A549 (cell line): ENCODE results near the gene RUFY1. TPM values are rescaled to one million over a fixed set of nuclear protein-coding genes. Genes with fewer than 3 reads are reported as not detected.
A peak's percentile ranks its signal among the peaks of the same experiment; 100 is the strongest.

Source experiments
- ATAC-seq, 2 experiments: fragments of 200-7000 bp in 1 of 2; fragments of >200 bp in 1 of 2; cut with Nextera tagmentation in 1 of 2; cut with Tn5 transposase in 1 of 2; 3 replicates each; pipeline versions ENCODE4 v1.8.0 to v1.9.1; 2018 to 2020; ENCODE audit warnings: mild to moderate bottlenecking in 1 of 2, moderate library complexity in 1 of 2
- CTCF ChIA-PET: fragments of 300-600 bp; sonication (Branson Sonifier 250); formaldehyde crosslinking; extraction: SDS; loops from one replicate; lab custom pipeline; 2021; ENCODE audit warnings: antibody characterized with exemption, inconsistent platforms; lab: Yijun Ruan, JAX
- POLR2A ChIA-PET: fragments of 350-600 bp; formaldehyde crosslinking; extraction: SDS; loops from one replicate; lab custom pipeline; 2021; ENCODE audit warnings: antibody characterized with exemption, inconsistent platforms; lab: Yijun Ruan, JAX
- DNase-seq, 2 experiments: peaks; one replicate each; pipeline versions ENCODE4 v3.0.0 to v3.0.0-alpha.2; 2011 to 2016; ENCODE audit warnings: low read depth in 1 of 2, low spot score in 1 of 2
- FAIRE-seq: peaks from 2 replicates; lab custom pipeline; 2011; peaks lifted over from hg19 to GRCh38; lab: Jason Lieb, UNC
- H3K27ac ChIP-seq, 2 experiments: fragments of >200 bp; sonication (Bioruptor Twin); formaldehyde crosslinking; 3 replicates each; pipeline ENCODE4 v1.5.1; 2016 to 2017
- H3K4me1 ChIP-seq: fragments of >200 bp; sonication (Bioruptor Twin); formaldehyde crosslinking; 3 replicates; pipeline ENCODE4 v1.6.1; 2016
- H3K4me2 ChIP-seq: fragments of >200 bp; sonication (Bioruptor Twin); formaldehyde crosslinking; 3 replicates; pipeline ENCODE4 v1.6.1; 2016
- H3K4me3 ChIP-seq: fragments of >200 bp; sonication (Bioruptor Twin); formaldehyde crosslinking; 3 replicates; pipeline ENCODE4 v1.5.1; 2016
- H3K9me3 ChIP-seq: fragments of >200 bp; sonication (Bioruptor Twin); formaldehyde crosslinking; 3 replicates; pipeline ENCODE4 v1.6.1; 2016
- BCL3 ChIP-seq: fragments of >200 bp; sonication (Bioruptor Twin); formaldehyde crosslinking; IDR thresholded peaks from 3 replicates; pipeline ENCODE4 v1.6.1; 2016
- CHD2 ChIP-seq: fragments of 150-350 bp; IDR thresholded peaks from 2 replicates; pipeline ENCODE4 v1.6.1; 2014; ENCODE audit warnings: low read length; ENCODE audit not compliant: partially characterized antibody
- EHMT2 ChIP-seq: fragments of 200-600 bp; sonication (generic); IDR thresholded peaks from 2 replicates; pipeline ENCODE4 v1.6.1; 2016; ENCODE audit warnings: antibody characterized with exemption, low read depth, mild to moderate bottlenecking, moderate library complexity
- ESRRA ChIP-seq: fragments of 150-350 bp; IDR thresholded peaks from 2 replicates; pipeline ENCODE4 v1.6.1; 2014; ENCODE audit warnings: mild to moderate bottlenecking, low read length, borderline replicate concordance
- GATA3 ChIP-seq: IDR thresholded peaks from 2 replicates; pipeline ENCODE4 v1.6.1; 2012; ENCODE audit warnings: borderline replicate concordance
- HDAC2 ChIP-seq: fragments of 200-600 bp; sonication (generic); IDR thresholded peaks from 2 replicates; pipeline ENCODE4 v1.6.1; 2016
- HEYL ChIP-seq: fragments of 250-450 bp; sonication (Bioruptor Pico); IDR thresholded peaks from 2 replicates; pipeline ENCODE4 v1.8.0; 2021; ENCODE audit warnings: mild to moderate bottlenecking, moderate library complexity
- HOXA7 ChIP-seq: fragments of 250-450 bp; sonication (Bioruptor Pico); IDR thresholded peaks from 2 replicates; pipeline ENCODE4 v1.5.0; 2020; ENCODE audit warnings: mild to moderate bottlenecking, moderate library complexity
- HOXB5 ChIP-seq: fragments of 250-450 bp; sonication (Bioruptor Pico); IDR thresholded peaks from 2 replicates; pipeline ENCODE4 v1.5.0; 2020; ENCODE audit warnings: mild to moderate bottlenecking, moderate library complexity
- MAX ChIP-seq: IDR thresholded peaks from 2 replicates; pipeline ENCODE4 v1.6.1; 2012
- PHF8 ChIP-seq: fragments of 200-600 bp; sonication (generic); IDR thresholded peaks from 2 replicates; pipeline ENCODE4 v1.6.1; 2016; ENCODE audit warnings: low read depth, mild to moderate bottlenecking, antibody characterized with exemption, moderate library complexity, borderline replicate concordance
- POLR2AphosphoS2 ChIP-seq: conservative IDR thresholded peaks from 2 replicates; pipeline ENCODE4 v1.6.1; 2012; ENCODE audit warnings: low read length, improper control_type of control experiment, inconsistent platforms
- RAD21 ChIP-seq, 2 experiments: fragments of >200 bp in 1 of 2; sonication (Bioruptor Twin) in 1 of 2; formaldehyde crosslinking in 1 of 2; IDR thresholded peaks in 1 of 2; conservative IDR thresholded peaks in 1 of 2; 2 replicates in 1 of 2; 3 replicates in 1 of 2; pipeline ENCODE4 v1.6.1; 2012 to 2018; ENCODE audit warnings: inconsistent platforms in 1 of 2
- RARB ChIP-seq: fragments of 250-450 bp; sonication (Bioruptor Pico); IDR thresholded peaks from 2 replicates; pipeline ENCODE4 v1.8.0; 2021; ENCODE audit warnings: mild to moderate bottlenecking, moderate library complexity
- RNF2 ChIP-seq: fragments of 200-600 bp; sonication (generic); IDR thresholded peaks from 2 replicates; pipeline ENCODE4 v1.6.1; 2016; ENCODE audit warnings: low read depth, mild to moderate bottlenecking, antibody characterized with exemption, moderate library complexity, borderline replicate concordance
- SMC3 ChIP-seq: fragments of >200 bp; sonication (Bioruptor Twin); formaldehyde crosslinking; IDR thresholded peaks from 3 replicates; pipeline ENCODE4 v1.6.1; 2018; ENCODE audit warnings: inconsistent platforms
- ZC3H11A ChIP-seq: fragments of 450-650 bp; IDR thresholded peaks from 2 replicates; pipeline ENCODE4 v1.6.1; 2014; ENCODE audit warnings: antibody characterized with exemption, mild to moderate bottlenecking
- ZFP36 ChIP-seq: fragments of 450-650 bp; IDR thresholded peaks from 2 replicates; pipeline ENCODE4 v1.6.1; 2014; ENCODE audit warnings: borderline replicate concordance; ENCODE audit not compliant: partially characterized antibody
- ZNF302 ChIP-seq: fragments of 250-450 bp; sonication (Bioruptor Pico); IDR thresholded peaks from 2 replicates; pipeline ENCODE4 v1.9.0; 2021; ENCODE audit warnings: inconsistent platforms, mild to moderate bottlenecking, moderate library complexity
- WGBS: methylation state at CpG from one replicate; pipeline ENCODE4 v1.1.6; 2017; ENCODE audit errors: missing lambda C conversion rate; 5-methylcytosine and 5-hydroxymethylcytosine counted together
- polyA plus RNA-seq, 4 experiments: library from polyadenylated mRNA; depleted of rRNA in 3 of 4; stranded (reverse); fragments of >200 nt; fragmentation: RNase III in 1 of 4; extraction: RNeasy Plus Mini Kit Qiagen cat#74134 plus additional on column Dnase treatment in 1 of 4; gene quantifications; 2 replicates in 3 of 4; 3 replicates in 1 of 4; pipeline ENCODE4 v1.2.3, GENCODE V29; 2011 to 2017
- TF ChIP-seq, protein P1 (sequence below): fragments of >200 bp; sonication (Bioruptor Twin); formaldehyde crosslinking; IDR thresholded peaks from 2 replicates; pipeline ENCODE4 v1.6.1; 2016

The RUFY1 gene
- polyA plus RNA-seq, 2 of the 4 experiments (the other 2 are of a cell fraction): 33.7 to 39.5 TPM

DNA sequence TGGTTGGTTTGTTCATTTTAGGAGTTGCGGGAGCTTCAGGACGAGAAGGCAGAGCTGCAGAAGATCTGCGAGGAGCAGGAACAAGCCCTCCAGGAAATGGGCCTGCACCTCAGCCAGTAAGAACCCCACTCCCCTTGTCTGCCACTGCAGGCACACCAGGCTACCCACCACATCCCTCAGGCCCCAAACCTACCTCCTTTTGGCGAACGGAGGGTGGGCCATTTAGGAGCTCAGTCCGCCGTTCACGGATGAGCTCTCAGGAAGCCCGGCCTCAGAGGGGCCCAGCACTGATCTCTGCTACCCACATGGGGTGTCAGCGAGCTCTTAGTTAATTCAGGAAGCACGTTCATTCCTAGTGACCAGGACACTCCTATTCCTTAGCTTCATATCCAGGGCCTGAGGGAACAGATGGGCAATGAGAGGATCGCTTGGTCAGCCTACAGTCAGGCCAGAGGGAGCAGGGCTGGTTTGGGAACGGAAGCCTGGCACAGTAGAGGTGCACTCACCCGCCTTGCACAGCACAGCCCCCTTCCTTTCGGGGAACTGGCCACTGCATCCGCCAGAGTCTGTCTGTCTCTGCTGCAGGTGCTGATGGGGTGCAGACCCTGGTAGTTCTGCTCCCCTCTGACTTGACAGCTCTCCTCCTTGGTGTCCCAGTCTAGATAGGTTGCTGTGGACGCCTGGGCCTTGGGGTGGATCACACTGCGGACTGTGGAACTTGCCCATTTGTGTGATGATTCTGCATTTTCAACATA lies 51.7 kb downstream of the RUFY1 start:
- no peak overlapping the region for H3K27ac ChIP-seq
- no peak for TF ChIP-seq RAD21 (conservative IDR thresholded peaks at IDR 0.05 in 1 of 2, IDR thresholded peaks at IDR 0.05 in 1 of 2)
- TF ChIP-seq, all 56 proteins: peak for 0
- no peak for ATAC-seq
- ChIA-PET CTCF (interaction anchor here (1.0 to 1.2 kb wide), 2 partner anchors 9 to 12 kb away, joined by 3 to 5 read pairs; no protein-coding TSS in a partner anchor), POLR2A (interaction anchor here (0.6 to 1.3 kb wide), 2 partner anchors 22 to 72 kb away, joined by 3 to 8 read pairs; partner anchors contain the start of gene HNRNPH1)
- H3K4me3 ChIP-seq: no peak overlapping the region
- H3K4me1 ChIP-seq: no peaks in the 10 kb centered on the region
- H3K4me2 ChIP-seq: no peak overlapping the region
- FAIRE-seq: no peak
- H3K9me3 ChIP-seq: no peaks in the 10 kb centered on the region
- 94% methylated on average over 18 of the region's 18 CpGs for WGBS
- DNase-seq: no peak

DNA sequence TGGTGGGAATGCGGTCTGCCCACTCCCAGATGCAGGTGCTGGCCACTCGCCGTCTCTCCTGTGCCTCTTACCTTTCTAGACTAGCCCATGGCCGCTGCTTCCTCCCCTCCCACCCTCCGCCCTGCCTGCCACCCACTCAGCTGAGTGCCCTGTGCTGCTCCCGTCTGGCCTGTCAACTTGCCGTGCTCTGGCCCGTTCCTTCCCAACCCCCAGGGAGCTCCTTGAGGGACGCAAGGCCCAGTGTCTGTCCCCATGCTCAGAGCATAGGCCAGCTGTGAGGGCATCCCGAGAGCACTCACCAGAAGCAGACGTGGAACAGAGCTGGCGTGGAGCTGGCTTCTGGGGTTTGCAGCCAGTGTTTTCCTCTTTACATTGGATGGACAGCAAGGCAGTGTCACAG lies 53.0 kb downstream of the RUFY1 start:
- Histone ChIP-seq H3K4me3 (no peak overlapping the region), H3K27ac (no peak overlapping the region), H3K9me3 (no peaks in the 10 kb centered on the region), H3K4me2 (no peak overlapping the region), H3K4me1 (no peaks in the 10 kb centered on the region)
- DNase-seq: no peak
- 96% methylated on average over 5 of the region's 12 CpGs for WGBS
- no peak for ATAC-seq
- ChIA-PET POLR2A (interaction anchor here (1.7 kb wide), 1 partner anchor 20 kb away, joined by 5 read pairs; the partner anchor contains the start of gene HNRNPH1), CTCF (interaction anchor here (1.1 kb wide), 1 partner anchor 29 kb away, joined by 3 read pairs; no protein-coding TSS in a partner anchor)
- no peak for TF ChIP-seq EHMT2
- no peak for TF ChIP-seq ESRRA
- no peak for TF ChIP-seq HOXB5 (CRISPR knock-in tag)
- TF ChIP-seq CHD2: no peak
- no peak for TF ChIP-seq ZNF302 (CRISPR knock-in tag)
- no peak for FAIRE-seq

- Histone ChIP-seq H3K4me2 (no peak overlapping the region), H3K9me3 (no peaks in the 10 kb centered on the region), H3K27ac (no peak overlapping the region), H3K4me3 (no peak overlapping the region), H3K4me1 (no peaks in the 10 kb centered on the region)
- DNase-seq: no peak
- ChIA-PET POLR2A (interaction anchor here (1.7 to 10.6 kb wide), 2 partner anchors 17 to 18 kb away, joined by 5 to 125 read pairs; partner anchors contain the start of gene HNRNPH1), CTCF (interaction anchor here (1.0 to 3.4 kb wide), 3 partner anchors 9 to 1529 kb away, joined by 3 to 16 read pairs (median 3); partner anchors contain the start of gene HNRNPH1)
- TF ChIP-seq SMC3 (no peak), EHMT2 (no peak), RARB (CRISPR knock-in tag) (no peak), RNF2 (no peak), HOXA7 (no peak), RAD21 (conservative IDR thresholded peaks at IDR 0.05 in 1 of 2, IDR thresholded peaks at IDR 0.05 in 1 of 2) (no peak), POLR2AphosphoS2 (no peak), ZFP36 (no peak), ZC3H11A (no peak), GATA3 (no peak), BCL3 (no peak), HDAC2 (no peak), PHF8 (no peak), HEYL (CRISPR knock-in tag) (no peak), MAX (no peak)
- TF ChIP-seq, protein P1, sequence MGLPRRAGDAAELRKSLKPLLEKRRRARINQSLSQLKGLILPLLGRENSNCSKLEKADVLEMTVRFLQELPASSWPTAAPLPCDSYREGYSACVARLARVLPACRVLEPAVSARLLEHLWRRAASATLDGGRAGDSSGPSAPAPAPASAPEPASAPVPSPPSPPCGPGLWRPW: no peak
- peak; percentile 1; a peak in 2 of 6 replicates for ATAC-seq
- FAIRE-seq: no peak
- 86% methylated on average over 9 of the region's 10 CpGs for WGBS
Measured at GRCh38 chr5:179605026-179605833, 54.9 kb downstream of the RUFY1 start.
